ENCODE data around the gene CAMKMT. TPM values are rescaled to one million over a fixed set of nuclear protein-coding genes. Genes with fewer than 3 reads are reported as not detected.

CAMKMT gene
- total and polyA plus RNA-seq, 2 experiments from 2014 or later: 26.5 to 29.5 TPM

DNA sequence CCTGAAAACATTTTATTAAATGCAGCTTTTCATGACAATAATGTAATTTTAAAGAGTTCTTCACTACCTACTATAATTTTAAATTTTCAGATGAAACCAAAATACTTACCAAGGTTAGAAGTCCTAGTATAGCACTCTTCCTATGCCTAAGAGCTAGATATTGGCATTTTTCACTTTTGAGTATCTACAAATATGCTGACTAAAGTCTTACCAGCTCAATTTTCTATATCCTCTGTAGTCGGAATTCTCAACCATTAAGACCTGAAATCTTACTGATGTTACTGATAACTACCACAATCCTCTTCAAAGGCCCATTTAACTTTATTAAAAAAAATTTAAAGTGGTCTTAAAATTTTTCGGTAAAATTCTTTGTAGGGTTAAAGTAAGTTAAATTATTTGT is 32.4 kb upstream of the CAMKMT start (continued):
- TF ChIP-seq NANOG (IDR thresholded peaks at IDR 0.05; ENCODE audit: borderline replicate concordance): no peak
- TF ChIP-seq, protein P1, sequence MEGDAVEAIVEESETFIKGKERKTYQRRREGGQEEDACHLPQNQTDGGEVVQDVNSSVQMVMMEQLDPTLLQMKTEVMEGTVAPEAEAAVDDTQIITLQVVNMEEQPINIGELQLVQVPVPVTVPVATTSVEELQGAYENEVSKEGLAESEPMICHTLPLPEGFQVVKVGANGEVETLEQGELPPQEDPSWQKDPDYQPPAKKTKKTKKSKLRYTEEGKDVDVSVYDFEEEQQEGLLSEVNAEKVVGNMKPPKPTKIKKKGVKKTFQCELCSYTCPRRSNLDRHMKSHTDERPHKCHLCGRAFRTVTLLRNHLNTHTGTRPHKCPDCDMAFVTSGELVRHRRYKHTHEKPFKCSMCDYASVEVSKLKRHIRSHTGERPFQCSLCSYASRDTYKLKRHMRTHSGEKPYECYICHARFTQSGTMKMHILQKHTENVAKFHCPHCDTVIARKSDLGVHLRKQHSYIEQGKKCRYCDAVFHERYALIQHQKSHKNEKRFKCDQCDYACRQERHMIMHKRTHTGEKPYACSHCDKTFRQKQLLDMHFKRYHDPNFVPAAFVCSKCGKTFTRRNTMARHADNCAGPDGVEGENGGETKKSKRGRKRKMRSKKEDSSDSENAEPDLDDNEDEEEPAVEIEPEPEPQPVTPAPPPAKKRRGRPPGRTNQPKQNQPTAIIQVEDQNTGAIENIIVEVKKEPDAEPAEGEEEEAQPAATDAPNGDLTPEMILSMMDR (conservative IDR thresholded peaks at IDR 0.05; ENCODE audit: low read depth in 2 of 2): no peak
- TF ChIP-seq ZNF331 (CRISPR knock-in tag; IDR thresholded peaks at IDR 0.05; ENCODE audit: low read depth): no peak
- TF ChIP-seq CREB1 (CRISPR knock-in tag; IDR thresholded peaks at IDR 0.05; ENCODE audit: low read depth): no peak

DNA sequence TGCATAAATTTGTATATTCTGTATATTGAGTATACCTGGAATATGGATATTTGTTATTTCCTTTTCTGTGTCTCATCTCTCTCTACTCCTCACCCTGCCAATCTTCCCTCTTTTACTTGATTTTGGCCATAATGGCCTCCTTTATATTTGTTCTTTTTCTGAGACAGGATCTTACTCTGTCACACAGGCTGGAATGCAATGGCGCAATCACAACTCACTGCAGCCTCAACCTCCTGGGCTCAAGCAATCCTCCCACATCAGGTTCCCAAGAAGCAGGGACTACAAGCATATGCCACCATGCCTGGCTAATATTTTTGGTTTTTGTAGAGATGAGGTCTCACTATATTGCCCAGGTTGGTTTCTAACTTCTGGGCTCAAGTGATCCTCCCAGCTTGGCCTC is 30.9 kb upstream of the CAMKMT start:
- no peaks in the 10 kb centered on the region for H3F3A ChIP-seq (replicated peaks; ENCODE audit: low read depth)
- no peak overlapping the region for H3K4me2 ChIP-seq
- Mint-ChIP-seq H3K4me3 (no peak overlapping the region), H3K27ac (no peak overlapping the region), H3K36me3 (ENCODE audit: low read depth) (peaks cover 8% of the 10 kb centered on the region; the same call in 2 of the 3 replicates), H3K9me3 (no peaks in the 10 kb centered on the region), H3K4me1 (no peaks in the 10 kb centered on the region), H3K27me3 (ENCODE audit: insufficient read depth, low read depth, poor library complexity) (no peaks in the 10 kb centered on the region)
- no peaks in the 10 kb centered on the region for H3K79me2 ChIP-seq (replicated peaks; ENCODE audit: insufficient read depth)
- no peak overlapping the region for H3K4me3 ChIP-seq
- DNase-seq (ENCODE audit: low spot score): no peak
- H3K9me2 ChIP-seq (ENCODE audit: insufficient read depth): no peaks in the 10 kb centered on the region
- no peak for TF ChIP-seq JUNB (IDR thresholded peaks at IDR 0.05; ENCODE audit: unreplicated experiment)
- TF ChIP-seq CREB1 (CRISPR knock-in tag; IDR thresholded peaks at IDR 0.05; ENCODE audit: low read depth): no peak
- TF ChIP-seq STAT1 (IDR thresholded peaks at IDR 0.05; ENCODE audit: unreplicated experiment): no peak
- no peak for TF ChIP-seq EZH2 (IDR thresholded peaks at IDR 0.05; ENCODE audit: low read depth, unreplicated experiment)
- TF ChIP-seq ZNF331 (CRISPR knock-in tag; IDR thresholded peaks at IDR 0.05; ENCODE audit: low read depth): no peak
- H3K27ac ChIP-seq (ENCODE audit: low read depth): no peak overlapping the region
- no peaks in the 10 kb centered on the region for H4K20me1 ChIP-seq (replicated peaks; ENCODE audit: insufficient read depth)
- H2AFZ ChIP-seq: no peak overlapping the region
- no peaks in the 10 kb centered on the region for H3K27me3 ChIP-seq (ENCODE audit: insufficient read depth)
- no peaks in the 10 kb centered on the region for H3K36me3 ChIP-seq (ENCODE audit: insufficient read depth)
- H3K4me1 ChIP-seq (ENCODE audit: insufficient read depth): no peaks in the 10 kb centered on the region
- no peak for ATAC-seq

DNA sequence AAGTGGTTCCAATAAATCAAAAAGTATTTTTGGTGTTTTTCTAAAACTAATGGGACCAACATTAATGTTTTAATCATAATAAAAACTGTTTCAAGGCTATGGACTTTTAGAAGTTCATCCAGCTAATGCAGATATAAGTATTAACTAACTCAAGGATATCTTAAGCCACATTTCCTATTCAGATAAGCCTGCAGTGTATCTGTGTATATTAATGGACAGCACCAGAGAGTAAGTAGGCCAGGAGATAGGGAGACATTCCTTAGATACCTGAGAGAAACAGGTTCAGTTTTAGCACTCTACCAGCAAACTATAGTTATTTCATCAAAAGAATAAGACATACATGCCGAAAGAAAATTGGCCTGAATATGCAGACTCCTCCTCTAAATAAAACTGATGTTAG is 27.8 kb upstream of the CAMKMT start:
- Mint-ChIP-seq H3K4me1 (no peaks in the 10 kb centered on the region), H3K27ac (no peak overlapping the region), H3K36me3 (ENCODE audit: low read depth) (peaks cover 27% of the 10 kb centered on the region; the same call in 2 of the 3 replicates), H3K9me3 (no peaks in the 10 kb centered on the region), H3K27me3 (ENCODE audit: insufficient read depth, low read depth, poor library complexity) (no peaks in the 10 kb centered on the region), H3K4me3 (no peak overlapping the region)
- H3F3A ChIP-seq (replicated peaks; ENCODE audit: low read depth): no peaks in the 10 kb centered on the region
- H4K20me1 ChIP-seq (replicated peaks; ENCODE audit: insufficient read depth): no peaks in the 10 kb centered on the region
- no peak overlapping the region for H3K4me3 ChIP-seq
- H3K79me2 ChIP-seq (replicated peaks; ENCODE audit: insufficient read depth): no peaks in the 10 kb centered on the region
- H2AFZ ChIP-seq: no peak overlapping the region
- H3K27me3 ChIP-seq (ENCODE audit: insufficient read depth): no peaks in the 10 kb centered on the region
- H3K4me2 ChIP-seq: no peak overlapping the region
- ATAC-seq: no peak
- H3K4me1 ChIP-seq (ENCODE audit: insufficient read depth): no peaks in the 10 kb centered on the region
- H3K36me3 ChIP-seq (ENCODE audit: insufficient read depth): no peaks in the 10 kb centered on the region
- H3K9me2 ChIP-seq (ENCODE audit: insufficient read depth): no peaks in the 10 kb centered on the region
- no peak overlapping the region for H3K27ac ChIP-seq (ENCODE audit: low read depth)
- TF ChIP-seq STAT1 (IDR thresholded peaks at IDR 0.05; ENCODE audit: unreplicated experiment): no peak
- TF ChIP-seq, protein P2, sequence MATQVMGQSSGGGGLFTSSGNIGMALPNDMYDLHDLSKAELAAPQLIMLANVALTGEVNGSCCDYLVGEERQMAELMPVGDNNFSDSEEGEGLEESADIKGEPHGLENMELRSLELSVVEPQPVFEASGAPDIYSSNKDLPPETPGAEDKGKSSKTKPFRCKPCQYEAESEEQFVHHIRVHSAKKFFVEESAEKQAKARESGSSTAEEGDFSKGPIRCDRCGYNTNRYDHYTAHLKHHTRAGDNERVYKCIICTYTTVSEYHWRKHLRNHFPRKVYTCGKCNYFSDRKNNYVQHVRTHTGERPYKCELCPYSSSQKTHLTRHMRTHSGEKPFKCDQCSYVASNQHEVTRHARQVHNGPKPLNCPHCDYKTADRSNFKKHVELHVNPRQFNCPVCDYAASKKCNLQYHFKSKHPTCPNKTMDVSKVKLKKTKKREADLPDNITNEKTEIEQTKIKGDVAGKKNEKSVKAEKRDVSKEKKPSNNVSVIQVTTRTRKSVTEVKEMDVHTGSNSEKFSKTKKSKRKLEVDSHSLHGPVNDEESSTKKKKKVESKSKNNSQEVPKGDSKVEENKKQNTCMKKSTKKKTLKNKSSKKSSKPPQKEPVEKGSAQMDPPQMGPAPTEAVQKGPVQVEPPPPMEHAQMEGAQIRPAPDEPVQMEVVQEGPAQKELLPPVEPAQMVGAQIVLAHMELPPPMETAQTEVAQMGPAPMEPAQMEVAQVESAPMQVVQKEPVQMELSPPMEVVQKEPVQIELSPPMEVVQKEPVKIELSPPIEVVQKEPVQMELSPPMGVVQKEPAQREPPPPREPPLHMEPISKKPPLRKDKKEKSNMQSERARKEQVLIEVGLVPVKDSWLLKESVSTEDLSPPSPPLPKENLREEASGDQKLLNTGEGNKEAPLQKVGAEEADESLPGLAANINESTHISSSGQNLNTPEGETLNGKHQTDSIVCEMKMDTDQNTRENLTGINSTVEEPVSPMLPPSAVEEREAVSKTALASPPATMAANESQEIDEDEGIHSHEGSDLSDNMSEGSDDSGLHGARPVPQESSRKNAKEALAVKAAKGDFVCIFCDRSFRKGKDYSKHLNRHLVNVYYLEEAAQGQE (IDR thresholded peaks at IDR 0.05; ENCODE audit: unreplicated experiment): no peak
- TF ChIP-seq, protein P1 (conservative IDR thresholded peaks at IDR 0.05; ENCODE audit: low read depth in 2 of 2): no peak
- no peak for TF ChIP-seq ZNF331 (CRISPR knock-in tag; IDR thresholded peaks at IDR 0.05; ENCODE audit: low read depth)
- no peak for TF ChIP-seq CREB1 (CRISPR knock-in tag; IDR thresholded peaks at IDR 0.05; ENCODE audit: low read depth)
- TF ChIP-seq POLR2AphosphoS5 (IDR thresholded peaks at IDR 0.05; ENCODE audit: low read depth): no peak
- DNase-seq (ENCODE audit: low spot score): no peak

Data from GM23338 (cell line).